Breast epithelium (tissue), 3 donors: Measurements from ENCODE around the gene NR2F1.

Source experiments
- POLR2A ChIP-seq: fragments of 450-650 bp; IDR thresholded peaks from one replicate; pipeline ENCODE4 v1.6.1; 2016; ENCODE audit warnings: antibody characterized with exemption, mild to moderate bottlenecking, moderate library complexity
- POLR2AphosphoS5 ChIP-seq, 3 donors: sonication (generic); formaldehyde crosslinking; IDR thresholded peaks; one replicate each; pipeline ENCODE4 v1.6.1; 2017; ENCODE audit warnings: antibody characterized with exemption in 3 of 3
- TF ChIP-seq, protein P1 (sequence below), 3 donors: fragments of 450-650 bp; IDR thresholded peaks; one replicate each; pipeline ENCODE4 v1.5.1; 2016 to 2017; ENCODE audit warnings: antibody characterized with exemption in 3 of 3, mild to moderate bottlenecking in 3 of 3, moderate library complexity in 3 of 3

DNA sequence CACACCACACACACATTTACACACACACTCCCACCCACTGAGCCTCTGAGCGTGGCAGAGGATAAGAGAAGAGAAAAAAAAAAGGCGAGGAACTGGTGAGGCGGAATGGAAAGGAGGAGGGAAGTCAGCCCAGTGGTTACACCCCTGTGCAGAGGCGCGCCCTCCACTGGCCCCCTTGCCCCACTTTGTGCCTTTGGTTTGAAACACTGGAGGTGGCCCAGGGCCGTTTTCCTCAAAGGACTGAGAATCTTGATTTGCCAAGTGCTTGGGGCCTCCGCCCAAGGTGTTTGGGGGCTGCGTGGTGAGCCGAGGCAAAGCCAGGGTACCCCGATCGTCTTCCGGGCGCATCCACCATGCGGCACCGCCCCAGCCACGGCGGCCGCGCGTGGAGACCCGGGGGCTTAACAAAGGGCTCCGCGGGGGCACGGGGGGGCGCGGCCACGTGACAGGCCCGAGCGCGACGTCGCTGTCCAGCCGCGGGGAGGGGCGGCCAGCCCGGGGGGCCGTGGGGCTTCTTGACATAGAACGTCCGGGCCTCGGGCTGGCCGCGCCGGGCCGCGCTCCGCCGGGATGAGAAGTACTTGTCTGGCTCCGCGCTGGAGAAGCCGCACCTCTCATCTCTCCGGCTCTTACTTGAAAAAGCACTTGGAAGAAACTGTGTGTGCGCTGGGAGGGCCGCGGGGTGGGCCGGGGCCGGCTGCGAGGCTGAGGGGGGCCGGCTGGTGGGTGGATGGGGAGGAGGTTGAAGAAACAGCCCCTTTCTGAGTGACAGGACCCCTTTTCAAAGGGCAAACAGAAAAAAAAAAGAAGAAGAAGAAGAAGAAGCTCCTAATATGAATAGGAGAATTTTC lies 21.0 kb downstream of the NR2F1 start:
- TF ChIP-seq, protein P1, sequence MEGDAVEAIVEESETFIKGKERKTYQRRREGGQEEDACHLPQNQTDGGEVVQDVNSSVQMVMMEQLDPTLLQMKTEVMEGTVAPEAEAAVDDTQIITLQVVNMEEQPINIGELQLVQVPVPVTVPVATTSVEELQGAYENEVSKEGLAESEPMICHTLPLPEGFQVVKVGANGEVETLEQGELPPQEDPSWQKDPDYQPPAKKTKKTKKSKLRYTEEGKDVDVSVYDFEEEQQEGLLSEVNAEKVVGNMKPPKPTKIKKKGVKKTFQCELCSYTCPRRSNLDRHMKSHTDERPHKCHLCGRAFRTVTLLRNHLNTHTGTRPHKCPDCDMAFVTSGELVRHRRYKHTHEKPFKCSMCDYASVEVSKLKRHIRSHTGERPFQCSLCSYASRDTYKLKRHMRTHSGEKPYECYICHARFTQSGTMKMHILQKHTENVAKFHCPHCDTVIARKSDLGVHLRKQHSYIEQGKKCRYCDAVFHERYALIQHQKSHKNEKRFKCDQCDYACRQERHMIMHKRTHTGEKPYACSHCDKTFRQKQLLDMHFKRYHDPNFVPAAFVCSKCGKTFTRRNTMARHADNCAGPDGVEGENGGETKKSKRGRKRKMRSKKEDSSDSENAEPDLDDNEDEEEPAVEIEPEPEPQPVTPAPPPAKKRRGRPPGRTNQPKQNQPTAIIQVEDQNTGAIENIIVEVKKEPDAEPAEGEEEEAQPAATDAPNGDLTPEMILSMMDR (IDR thresholded peaks at IDR 0.05): no peak
- TF ChIP-seq POLR2A (no peak), POLR2AphosphoS5 (IDR thresholded peaks at IDR 0.05) (no peak)
